ENCODE data around the gene ROBO2.

Gene ROBO2

DNA sequence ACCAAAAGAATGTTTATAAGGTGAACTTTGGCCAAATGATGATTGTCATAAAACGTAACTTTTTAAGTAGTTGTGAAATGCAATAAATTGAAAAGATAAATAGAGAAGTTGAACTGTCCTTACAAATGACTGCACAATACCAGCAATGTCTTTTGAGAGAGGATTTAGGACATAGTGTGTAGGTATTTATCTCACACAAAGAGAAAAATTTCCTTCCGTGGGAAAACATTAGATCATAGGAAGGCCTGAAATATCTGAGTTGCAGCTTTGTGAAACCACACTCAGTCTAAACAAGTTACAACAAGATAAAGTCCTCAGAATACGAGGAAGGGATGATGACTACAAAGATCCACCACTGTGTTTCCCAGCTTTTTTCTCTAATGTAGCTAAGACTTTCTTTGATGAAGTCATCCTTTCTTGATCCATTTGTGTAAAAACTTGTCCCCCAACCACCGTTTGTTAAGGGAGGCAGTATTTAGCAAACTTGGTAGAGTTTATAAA lies 16.0 kb downstream of the ROBO2 start:
- no peak for TF ChIP-seq JUND (IDR thresholded peaks at IDR 0.05; ENCODE audit: low read depth)
- in situ Hi-C loops (cut with HindIII; ENCODE audit: low pct_unique_long_range_greater_than_20kb, low sequenced_read_pairs), result no loop called here
- DNase-seq (ENCODE audit: low read depth in 1 of 2, low spot score in 1 of 2), result no peak

DNA sequence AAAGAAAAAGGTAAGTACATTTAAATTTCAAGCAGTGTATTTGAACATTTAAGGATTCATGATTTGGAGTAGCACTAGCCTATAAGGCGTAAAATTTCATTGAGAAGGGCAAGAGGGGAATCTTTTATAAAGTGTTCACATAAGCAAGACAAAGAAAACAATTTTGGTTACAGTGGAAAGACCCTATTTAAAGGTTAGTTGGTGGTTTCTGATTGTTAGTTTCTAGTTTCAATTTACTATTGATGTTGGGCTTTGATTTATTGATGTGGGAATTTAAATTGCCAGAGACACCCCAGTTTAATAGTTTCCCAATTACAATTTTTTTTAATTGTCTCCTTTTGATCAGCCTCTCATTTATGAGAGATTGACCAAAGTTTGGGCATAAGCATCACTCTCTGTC lies 19.5 kb downstream of the ROBO2 start:
- DNase-seq (ENCODE audit: low read depth in 1 of 2, low spot score in 1 of 2), result no peak
- in situ Hi-C loops (cut with HindIII; ENCODE audit: low pct_unique_long_range_greater_than_20kb, low sequenced_read_pairs), result no loop called here
- TF ChIP-seq JUND (IDR thresholded peaks at IDR 0.05; ENCODE audit: low read depth), result no peak

DNA sequence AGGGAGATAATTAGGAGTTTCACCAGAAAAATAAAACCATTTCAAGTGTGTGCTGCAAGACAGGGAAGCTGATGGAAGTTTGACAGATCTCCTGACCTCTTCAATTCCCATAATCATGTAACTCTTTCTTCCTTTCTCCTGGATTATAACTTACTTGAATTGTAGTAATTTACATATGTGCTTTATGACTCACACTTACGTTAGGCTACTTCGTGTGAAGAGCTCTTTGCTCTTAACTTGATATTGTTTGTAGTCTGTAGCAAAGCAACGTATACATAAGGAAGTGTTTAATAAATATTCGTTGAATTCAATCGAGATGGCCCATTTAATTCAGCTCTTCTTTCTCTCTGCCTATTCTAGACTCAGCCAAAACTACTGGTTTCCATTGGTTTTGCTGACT lies 23.5 kb downstream of the ROBO2 start:
- no peak for DNase-seq (ENCODE audit: low read depth in 1 of 2, low spot score in 1 of 2)
- in situ Hi-C loops (cut with HindIII; ENCODE audit: low pct_unique_long_range_greater_than_20kb, low sequenced_read_pairs), result no loop called here
- TF ChIP-seq JUND (IDR thresholded peaks at IDR 0.05; ENCODE audit: low read depth), result no peak

DNA sequence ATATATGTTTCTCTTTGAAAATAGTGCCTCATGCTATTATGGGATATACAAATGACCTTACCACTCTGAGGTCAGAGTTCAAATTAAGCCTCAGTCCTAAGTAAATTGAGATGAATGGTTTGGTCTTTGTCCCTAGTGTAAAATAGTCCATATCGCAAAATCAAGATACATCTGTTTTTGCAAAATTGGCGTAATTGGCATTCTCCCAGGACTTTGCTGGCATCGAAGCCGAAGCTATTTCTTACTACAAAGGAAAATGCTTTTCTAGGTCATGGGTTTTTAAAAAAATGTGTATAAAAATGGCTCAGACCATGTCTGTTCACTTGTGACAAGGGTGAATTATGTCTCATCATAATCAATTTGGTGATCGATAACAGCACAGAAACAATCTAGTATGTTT lies 25.9 kb downstream of the ROBO2 start:
- DNase-seq (ENCODE audit: low read depth in 1 of 2, low spot score in 1 of 2), result no peak
- in situ Hi-C loops (cut with HindIII; ENCODE audit: low pct_unique_long_range_greater_than_20kb, low sequenced_read_pairs), result no loop called here
- no peak for TF ChIP-seq JUND (IDR thresholded peaks at IDR 0.05; ENCODE audit: low read depth)

DNA sequence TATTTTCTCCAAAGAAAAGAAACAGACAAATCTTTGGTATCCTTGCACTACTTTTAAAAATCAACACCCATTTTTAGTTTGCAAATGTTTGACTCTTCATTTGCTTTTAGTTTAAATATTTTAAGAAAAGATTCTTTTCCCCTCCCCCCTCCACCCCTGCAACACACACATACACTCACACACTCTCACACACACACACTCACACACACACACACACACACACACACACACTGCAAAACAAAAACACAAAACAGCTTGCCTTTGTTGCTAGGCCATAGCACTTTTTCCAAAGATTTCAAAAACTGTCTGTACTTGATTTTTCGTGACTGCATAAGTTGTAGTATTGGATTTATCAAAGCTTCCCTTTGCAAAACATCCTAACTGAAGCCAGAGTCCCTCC lies 26.9 kb downstream of the ROBO2 start:
- no peak for DNase-seq (ENCODE audit: low read depth in 1 of 2, low spot score in 1 of 2)
- in situ Hi-C loops (cut with HindIII; ENCODE audit: low pct_unique_long_range_greater_than_20kb, low sequenced_read_pairs), result no loop called here
- TF ChIP-seq JUND (IDR thresholded peaks at IDR 0.05; ENCODE audit: low read depth), result no peak

DNA sequence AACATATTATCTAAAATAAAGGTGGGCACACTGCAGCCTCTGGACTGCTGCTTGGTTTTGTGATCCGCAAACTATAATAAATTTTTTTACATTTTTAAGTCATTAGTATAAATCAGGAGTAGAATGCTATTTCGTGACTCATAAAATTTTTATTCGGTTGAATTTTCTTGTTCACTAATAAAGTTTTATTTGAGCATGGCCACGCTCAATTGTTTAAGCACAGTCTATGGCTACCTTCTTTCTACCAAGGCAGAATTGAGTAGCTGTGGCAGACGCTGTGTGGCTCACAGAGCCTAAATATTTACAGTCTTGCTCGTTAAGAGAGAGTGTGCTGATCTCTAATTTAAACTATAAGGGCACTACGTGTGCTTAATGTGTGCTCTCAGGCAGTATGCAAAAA lies 28.9 kb downstream of the ROBO2 start:
- no peak for DNase-seq (ENCODE audit: low read depth in 1 of 2, low spot score in 1 of 2)
- in situ Hi-C loops (cut with HindIII; ENCODE audit: low pct_unique_long_range_greater_than_20kb, low sequenced_read_pairs), result no loop called here
- TF ChIP-seq JUND (IDR thresholded peaks at IDR 0.05; ENCODE audit: low read depth), result no peak

DNA sequence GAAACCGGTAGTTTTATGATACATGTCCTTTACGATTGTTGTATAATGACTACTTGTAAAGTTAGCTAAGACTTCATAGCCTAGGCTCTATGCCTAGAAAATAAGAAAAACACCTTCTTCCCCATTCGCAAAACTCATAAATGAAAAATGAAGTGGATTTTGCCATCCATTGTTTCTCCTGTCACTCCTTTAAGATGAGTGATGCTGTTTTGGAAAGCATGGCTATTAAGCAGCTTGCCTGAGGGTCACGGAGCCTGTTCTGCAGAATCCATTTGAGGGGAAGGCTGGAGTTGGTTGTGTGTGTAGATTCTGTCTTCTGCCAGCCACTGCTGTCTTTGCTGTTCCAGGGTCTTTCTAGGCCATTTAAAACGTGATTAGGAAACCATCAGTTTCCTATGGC lies 31.5 kb downstream of the ROBO2 start:
- TF ChIP-seq JUND (IDR thresholded peaks at IDR 0.05; ENCODE audit: low read depth), result no peak
- no peak for DNase-seq (ENCODE audit: low read depth in 1 of 2, low spot score in 1 of 2)
- in situ Hi-C loops (cut with HindIII; ENCODE audit: low pct_unique_long_range_greater_than_20kb, low sequenced_read_pairs), result no loop called here

DNA sequence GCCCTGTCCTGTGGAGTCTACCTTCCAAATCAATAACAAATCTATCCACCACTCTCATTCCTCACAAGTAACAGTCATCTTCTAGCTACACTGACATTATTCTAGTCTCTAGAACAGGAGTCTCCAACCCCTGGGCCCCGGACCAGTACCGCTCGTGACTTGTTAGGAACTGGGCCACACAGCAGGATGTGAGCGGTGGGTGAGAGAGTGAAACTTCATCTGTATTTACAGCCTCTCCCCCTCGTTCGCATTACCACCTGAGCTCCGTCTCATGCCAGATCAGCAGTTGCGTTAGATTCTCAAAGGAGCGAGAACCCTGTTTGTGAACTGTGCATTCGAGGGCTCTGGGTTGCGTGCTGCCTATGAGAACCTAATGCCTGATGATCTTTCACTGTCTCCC lies 31.9 kb downstream of the ROBO2 start:
- in situ Hi-C loops (cut with HindIII; ENCODE audit: low pct_unique_long_range_greater_than_20kb, low sequenced_read_pairs), result no loop called here
- no peak for DNase-seq (ENCODE audit: low read depth in 1 of 2, low spot score in 1 of 2)
- no peak for TF ChIP-seq JUND (IDR thresholded peaks at IDR 0.05; ENCODE audit: low read depth)

DNA sequence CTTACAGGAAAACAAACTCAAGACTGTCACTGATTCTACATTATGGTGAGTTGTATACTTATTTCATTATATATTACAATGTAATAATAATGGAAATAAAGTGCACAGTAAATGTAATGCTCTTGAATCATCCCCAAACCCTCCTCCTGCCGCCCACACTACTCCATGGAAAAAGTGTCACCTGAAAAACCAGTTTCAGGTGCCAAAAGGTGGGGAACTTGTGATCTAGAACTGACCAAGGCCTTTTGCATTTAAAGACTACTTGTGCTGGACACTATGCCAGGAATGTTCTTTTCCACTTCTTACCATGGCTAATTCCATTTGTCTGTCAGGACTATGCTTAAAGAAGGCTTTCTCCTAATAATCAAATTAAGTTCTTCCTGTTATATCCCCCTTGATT lies 32.3 kb downstream of the ROBO2 start:
- TF ChIP-seq JUND (IDR thresholded peaks at IDR 0.05; ENCODE audit: low read depth), result no peak
- no peak for DNase-seq (ENCODE audit: low read depth in 1 of 2, low spot score in 1 of 2)

DNA sequence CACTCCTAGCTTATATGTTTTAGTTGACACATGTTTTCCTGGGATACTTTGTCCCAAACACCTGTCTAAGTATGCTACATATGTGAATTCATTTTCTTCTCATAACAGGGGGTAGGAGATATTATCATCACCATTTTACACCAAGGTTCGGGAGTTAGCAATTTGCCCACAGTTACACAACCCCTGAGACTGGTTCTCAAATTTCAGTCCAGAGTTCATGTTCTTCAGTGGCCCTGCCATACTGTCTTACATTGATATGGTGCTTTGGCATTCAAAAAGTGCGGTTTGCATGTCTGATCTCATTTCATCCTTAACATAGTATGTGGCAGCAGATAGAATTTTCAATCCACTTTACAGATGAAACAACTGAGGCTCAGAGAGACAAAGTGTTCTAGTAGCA lies 38.4 kb downstream of the ROBO2 start:
- DNase-seq (ENCODE audit: low read depth in 1 of 2, low spot score in 1 of 2), result no peak
- in situ Hi-C loops (cut with HindIII; ENCODE audit: low pct_unique_long_range_greater_than_20kb, low sequenced_read_pairs), result no loop called here
- TF ChIP-seq JUND (IDR thresholded peaks at IDR 0.05; ENCODE audit: low read depth), result no peak

More for the DNA sequence above, 32.3 kb downstream of the ROBO2 start:
- in situ Hi-C loops (cut with HindIII; ENCODE audit: low pct_unique_long_range_greater_than_20kb, low sequenced_read_pairs), result no loop called here

DNA sequence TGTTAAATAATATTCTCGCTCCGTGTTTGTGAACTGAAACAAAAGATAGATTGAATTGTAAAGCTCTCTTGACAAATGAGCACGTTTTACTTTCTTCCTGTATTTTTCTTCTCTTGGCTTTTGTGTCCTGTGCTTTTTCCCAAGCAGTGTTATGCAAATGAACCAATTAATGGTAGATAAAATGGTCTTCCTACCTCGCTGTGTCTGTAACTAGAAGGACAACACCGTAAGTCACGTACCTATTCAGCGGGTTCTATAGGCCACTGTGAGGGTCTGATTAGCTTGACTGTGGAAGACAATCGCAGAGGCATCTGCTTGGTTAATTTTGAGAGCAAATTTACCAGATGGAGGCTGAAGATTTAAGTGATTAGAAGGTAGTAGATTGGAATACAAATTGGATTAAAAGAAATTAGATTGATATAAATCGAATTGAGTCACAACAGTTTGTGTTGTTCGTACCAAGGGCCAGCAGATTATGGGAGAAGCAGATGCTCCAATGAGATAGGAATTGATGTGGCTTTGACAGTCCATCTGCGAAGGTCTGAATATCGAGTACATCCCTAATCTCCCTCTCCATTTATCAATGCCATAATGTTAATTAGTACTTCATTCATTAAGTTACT lies 40.2 kb downstream of the ROBO2 start:
- in situ Hi-C loops (cut with HindIII; ENCODE audit: low pct_unique_long_range_greater_than_20kb, low sequenced_read_pairs), result no loop called here
- DNase-seq (ENCODE audit: low read depth in 1 of 2, low spot score in 1 of 2), result no peak
- TF ChIP-seq JUND (IDR thresholded peaks at IDR 0.05; ENCODE audit: low read depth), result no peak

DNA sequence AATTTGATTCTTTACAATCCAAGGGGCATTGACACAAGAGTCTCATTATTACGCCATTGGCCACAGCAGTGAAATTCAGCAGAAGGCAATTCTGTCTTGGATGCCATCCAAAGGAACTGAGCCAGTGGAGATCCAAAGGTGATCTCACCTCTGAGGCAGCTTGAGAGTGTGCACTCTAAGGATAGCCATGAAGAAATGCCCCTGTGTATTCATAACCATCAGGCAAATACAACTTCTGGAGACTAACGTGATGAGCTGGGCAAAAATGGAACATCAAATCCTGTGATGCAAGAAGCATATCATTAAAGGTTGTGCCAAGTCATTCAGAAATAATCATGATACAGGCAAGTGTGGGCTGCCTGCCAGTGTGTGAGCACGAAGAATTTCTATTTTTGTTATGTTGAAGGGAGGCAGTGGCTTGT lies 41.4 kb downstream of the ROBO2 start:
- in situ Hi-C loops (cut with HindIII; ENCODE audit: low pct_unique_long_range_greater_than_20kb, low sequenced_read_pairs), result no loop called here
- DNase-seq (ENCODE audit: low read depth in 1 of 2, low spot score in 1 of 2), result peak in 1 of 2 experiments; percentile 36
- no peak for TF ChIP-seq JUND (IDR thresholded peaks at IDR 0.05; ENCODE audit: low read depth)

DNA sequence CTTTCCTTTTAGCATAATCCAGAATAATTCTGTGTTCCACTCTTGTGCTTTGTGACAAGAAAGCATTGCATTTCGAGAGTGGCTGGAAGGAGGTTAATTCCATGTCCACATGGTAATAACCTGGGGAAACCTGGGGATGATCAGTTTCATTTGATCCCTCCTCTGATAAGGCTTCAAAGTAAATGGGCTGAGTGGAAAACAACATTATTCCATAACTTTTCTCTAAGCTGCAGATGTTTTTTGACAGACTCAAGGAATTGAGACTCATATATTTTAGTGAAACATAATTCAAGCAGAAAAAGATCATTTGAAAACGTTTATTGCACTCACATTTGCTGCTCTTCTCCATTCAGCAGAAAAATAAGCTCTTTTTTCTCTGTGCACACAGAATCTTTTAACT lies 44.6 kb downstream of the ROBO2 start:
- DNase-seq (ENCODE audit: low read depth in 1 of 2, low spot score in 1 of 2), result no peak
- in situ Hi-C loops (cut with HindIII; ENCODE audit: low pct_unique_long_range_greater_than_20kb, low sequenced_read_pairs), result no loop called here
- TF ChIP-seq JUND (IDR thresholded peaks at IDR 0.05; ENCODE audit: low read depth), result no peak

DNA sequence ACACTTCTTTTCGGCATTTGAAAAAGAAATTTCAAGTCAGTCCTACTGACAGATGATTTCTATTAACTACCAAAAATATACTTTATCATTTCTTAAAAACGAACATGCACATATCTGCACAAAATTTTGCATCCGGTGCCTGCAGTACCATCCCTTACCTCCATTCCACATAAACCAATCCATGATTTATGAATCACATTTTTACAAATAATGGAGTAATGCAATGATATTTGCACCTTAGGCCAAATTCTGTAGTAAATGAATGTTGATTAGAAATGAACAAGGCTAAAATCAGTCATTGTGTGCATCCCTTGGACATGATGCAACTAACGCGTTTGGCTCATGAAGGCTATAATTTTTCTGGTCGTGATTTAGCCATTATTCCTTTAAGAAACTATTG lies 46.5 kb downstream of the ROBO2 start:
- no peak for TF ChIP-seq JUND (IDR thresholded peaks at IDR 0.05; ENCODE audit: low read depth)
- no peak for DNase-seq (ENCODE audit: low read depth in 1 of 2, low spot score in 1 of 2)
- in situ Hi-C loops (cut with HindIII; ENCODE audit: low pct_unique_long_range_greater_than_20kb, low sequenced_read_pairs), result no loop called here

Data from T47D (cell line).